Activated CD8-positive, alpha-beta memory T cell treated with anti-CD3 and anti-CD28 coated beads for 48 hours (primary cell): ENCODE results near the gene ZNF653.

ENCODE experiments used
- DNase-seq, 3 experiments: peaks; one replicate each; pipeline ENCODE4 v3.0.0-alpha.2; 2020; ENCODE audit warnings: low read depth in 2 of 3, low spot score in 2 of 3

The ZNF653 gene, protein sequence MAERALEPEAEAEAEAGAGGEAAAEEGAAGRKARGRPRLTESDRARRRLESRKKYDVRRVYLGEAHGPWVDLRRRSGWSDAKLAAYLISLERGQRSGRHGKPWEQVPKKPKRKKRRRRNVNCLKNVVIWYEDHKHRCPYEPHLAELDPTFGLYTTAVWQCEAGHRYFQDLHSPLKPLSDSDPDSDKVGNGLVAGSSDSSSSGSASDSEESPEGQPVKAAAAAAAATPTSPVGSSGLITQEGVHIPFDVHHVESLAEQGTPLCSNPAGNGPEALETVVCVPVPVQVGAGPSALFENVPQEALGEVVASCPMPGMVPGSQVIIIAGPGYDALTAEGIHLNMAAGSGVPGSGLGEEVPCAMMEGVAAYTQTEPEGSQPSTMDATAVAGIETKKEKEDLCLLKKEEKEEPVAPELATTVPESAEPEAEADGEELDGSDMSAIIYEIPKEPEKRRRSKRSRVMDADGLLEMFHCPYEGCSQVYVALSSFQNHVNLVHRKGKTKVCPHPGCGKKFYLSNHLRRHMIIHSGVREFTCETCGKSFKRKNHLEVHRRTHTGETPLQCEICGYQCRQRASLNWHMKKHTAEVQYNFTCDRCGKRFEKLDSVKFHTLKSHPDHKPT

DNA sequence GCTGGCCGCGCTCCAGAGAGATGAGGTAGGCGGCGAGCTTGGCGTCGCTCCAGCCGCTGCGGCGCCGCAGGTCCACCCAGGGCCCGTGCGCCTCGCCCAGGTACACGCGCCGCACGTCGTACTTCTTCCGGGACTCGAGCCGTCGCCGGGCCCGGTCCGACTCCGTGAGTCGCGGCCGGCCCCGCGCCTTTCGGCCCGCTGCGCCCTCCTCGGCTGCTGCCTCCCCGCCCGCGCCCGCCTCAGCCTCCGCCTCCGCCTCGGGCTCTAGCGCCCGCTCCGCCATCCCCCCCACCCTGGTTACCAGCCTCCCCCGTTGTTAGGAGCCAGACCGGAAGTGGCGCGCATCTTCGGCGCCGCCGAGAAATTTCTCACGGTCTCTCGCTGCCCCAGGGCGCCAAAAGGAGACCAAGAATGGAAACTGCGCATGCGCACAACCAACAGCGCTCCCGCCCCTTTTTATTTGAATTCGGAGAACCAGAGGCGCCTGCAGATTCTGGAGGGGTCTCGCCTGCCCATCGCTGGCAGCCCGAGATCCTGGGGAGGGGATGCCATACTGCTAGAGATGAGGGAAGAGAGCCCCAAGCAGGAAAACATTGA is at the start of gene ZNF653:
TSS of gene ZNF653 (minus strand) at position 336 of the 597 bp plus-strand sequence. CDS start at position 283, 53 bp downstream.
- DNase-seq, result peak; percentile 87 to 93 (median 87)

DNA sequence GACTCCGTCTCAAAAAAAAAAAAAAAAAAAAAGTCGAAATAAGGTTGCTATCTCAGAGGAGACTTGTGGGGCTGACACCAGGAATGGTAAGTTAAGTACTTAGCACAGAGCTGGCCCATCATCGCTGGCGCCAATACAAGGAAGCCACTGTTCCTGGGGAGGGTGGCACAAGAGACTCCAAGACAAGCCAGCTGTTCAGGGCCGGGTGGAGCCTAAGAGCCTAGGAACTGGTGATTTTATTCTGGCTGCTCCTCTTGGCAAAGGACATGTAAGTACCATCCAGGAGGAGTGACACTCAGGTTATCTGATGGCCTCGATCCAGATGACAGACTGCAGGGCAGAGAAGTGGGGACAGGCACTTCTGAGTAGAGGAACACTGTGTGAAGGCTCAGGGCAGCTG is 49.6 kb upstream of the ZNF653 start:
- DNase-seq, result no peak

DNA sequence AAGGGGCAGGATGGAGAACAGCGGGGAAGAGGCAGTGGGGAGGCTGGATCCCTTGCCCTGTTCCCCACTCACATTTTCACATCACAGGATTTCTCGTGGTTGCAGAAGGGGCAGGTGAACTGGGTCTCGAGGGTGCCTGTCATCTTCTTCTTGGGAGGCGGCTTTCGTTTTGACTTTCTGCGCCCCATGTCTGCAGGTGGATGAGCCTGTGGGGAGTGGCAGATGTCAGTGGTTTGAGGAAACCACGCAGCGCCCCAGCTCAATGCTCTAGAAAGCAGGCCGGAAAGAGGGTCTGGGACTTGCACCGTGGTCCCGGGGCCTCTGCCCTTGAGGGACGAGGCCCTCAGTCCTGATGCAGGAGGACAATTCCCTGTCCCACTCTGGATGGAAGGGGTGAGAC is 48.5 kb upstream of the ZNF653 start:
- no peak for DNase-seq

DNA sequence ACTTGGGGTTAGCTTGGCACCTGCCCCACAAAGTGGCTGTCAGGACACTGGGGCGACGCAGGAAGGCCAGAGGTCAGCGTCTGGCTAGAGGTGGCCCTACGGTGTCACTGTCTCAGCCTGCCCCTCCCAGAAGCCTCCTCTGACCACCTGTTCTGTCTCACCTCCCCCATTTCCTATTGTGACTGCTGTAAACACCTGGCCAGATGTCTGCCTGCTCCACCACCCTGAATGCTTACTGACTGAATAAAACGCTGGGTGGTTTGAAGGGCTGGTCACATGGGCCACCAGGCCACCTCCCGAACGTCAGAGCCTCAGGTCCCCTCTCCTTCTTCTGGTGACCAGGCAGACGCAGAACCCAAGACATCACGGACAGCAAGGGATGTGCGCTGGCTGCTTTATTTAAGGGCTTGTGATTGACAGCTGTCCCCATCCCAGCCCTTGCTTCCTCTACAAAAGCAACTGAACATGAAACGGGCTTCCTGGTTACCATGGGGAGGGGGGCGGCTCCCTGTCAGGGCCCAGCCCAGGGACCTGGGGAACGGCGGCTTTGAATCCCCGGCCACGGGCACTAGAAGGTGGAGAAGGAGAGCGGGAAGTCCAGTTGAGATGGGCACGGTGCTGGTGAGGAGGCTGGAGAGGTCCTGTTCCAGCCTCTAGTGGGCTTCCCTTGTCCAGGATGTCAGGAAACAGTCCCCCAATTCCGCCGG is 47.2 kb upstream of the ZNF653 start:
- DNase-seq, result no peak

DNA sequence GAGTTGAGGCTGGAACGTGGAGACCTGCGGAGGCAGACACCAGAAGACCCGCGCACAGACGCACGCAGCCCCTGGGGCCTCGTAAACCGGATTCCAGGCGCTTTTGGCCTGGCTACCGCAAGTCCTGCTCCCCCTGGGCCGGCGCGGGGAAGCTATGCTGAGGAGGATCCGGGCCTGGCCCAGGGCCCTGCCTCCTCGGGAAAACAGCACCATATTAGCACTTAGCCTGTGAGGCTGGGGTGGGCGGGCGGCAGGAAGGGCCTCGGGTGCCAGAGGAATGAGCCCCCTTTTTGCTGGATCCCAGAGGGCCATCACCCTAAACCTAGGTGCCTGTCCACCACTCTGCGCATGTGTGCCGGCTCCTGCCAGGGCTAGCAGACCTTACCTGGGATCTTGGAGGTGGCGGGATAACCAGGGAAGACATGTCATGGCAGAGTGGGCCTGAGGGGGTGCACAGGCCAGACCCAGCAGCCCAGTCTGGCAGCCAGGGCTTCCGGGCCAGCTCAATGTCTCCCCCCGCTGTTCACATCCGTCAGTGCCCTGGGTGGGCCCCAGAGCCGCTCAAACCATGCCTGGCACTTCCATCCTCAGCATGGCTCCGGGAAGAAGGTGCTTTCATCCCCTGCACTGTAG is 46.1 kb upstream of the ZNF653 start:
- DNase-seq, result no peak

DNA sequence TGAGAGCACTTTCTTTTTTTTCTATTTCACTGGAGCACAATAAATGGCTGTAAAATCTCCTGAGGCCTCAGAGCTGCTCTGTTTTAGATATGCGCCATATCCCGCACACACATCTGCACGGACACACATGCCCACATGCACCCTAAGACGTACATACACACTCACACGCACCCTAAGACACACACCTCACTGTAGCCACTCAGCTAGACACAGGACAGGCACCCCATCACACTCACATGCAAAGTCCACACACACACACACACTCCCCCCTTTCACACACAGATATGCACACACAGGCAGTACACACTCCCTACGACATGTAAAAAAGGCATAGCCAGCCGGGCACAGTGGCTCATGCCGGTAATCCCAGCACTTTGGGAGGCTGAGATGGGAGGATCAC is 44.6 kb upstream of the ZNF653 start:
- DNase-seq, result no peak

DNA sequence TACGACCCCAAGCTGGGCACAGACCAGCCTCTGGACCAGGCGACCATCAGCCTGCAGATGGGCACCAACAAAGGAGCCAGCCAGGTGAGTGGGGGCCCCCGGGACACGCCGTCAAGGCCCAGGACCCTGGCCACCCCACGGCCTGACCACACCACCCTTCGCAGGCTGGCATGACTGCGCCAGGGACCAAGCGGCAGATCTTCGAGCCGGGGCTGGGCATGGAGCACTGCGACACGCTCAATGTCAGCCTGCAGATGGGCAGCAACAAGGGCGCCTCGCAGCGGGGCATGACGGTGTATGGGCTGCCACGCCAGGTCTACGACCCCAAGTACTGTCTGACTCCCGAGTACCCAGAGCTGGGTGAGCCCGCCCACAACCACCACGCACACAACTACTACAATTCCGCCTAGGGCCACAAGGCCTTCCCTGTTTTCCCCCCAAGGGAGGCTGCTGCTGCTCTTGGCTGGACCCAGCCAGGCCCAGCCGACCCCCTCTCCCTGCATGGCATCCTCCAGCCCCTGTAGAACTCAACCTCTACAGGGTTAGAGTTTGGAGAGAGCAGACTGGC is 43.8 kb upstream of the ZNF653 start:
- no peak for DNase-seq

DNA sequence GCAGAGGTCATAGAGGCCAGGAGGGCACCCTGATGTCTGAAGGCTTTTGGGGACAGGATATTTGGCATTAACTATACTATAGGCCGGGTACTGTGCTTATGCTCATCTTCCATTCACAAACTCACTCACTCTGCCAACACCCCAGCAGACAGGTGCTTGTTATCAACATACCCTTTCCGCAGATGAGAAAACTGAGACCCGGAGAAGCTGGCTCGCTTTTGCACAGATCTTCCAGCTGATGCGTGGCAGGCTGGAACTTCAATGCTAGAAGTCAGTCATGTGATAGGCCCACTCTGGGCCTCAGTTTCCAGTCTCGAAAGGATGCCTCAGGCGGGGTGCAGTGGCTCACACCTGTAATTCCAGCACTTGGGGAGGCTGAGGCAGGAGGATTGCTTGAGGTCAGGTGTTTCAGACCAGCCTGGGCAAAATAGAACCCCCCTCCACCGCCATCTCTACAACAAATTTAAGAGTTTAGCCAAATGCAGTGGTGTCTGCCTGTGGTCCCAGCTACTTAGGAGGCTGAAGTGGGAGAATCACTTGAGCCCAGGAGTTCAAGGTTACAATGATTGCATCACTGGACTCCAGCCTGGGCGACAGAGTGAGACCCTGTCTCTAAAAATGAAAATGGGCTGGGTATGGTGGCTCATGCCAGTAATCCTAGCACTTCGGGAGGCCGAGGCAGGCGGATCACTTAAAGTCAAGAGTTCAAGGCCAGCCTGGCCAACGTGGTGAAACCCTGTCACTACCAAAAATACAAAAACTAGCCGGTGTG is 42.5 kb upstream of the ZNF653 start:
- no peak for DNase-seq

DNA sequence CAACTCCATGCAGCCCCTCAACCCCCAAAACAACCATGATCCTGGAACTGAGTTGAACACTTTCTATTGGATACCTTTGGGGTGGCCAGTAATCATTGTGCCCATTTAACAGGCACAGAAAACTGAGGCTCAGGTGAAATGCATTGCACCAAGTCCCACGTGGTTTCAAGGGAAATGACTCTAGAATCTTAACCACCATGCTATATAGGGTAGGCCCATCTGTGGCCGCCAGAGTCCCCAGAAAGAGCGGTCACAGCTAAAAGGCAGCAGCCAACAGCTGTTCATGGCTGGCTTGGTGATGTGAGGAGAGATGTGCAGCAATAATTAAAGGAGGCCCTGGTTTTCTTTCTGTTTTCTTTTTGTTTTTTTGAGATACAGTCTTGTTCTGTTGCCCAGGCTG is 35.6 kb upstream of the ZNF653 start:
- no peak for DNase-seq

DNA sequence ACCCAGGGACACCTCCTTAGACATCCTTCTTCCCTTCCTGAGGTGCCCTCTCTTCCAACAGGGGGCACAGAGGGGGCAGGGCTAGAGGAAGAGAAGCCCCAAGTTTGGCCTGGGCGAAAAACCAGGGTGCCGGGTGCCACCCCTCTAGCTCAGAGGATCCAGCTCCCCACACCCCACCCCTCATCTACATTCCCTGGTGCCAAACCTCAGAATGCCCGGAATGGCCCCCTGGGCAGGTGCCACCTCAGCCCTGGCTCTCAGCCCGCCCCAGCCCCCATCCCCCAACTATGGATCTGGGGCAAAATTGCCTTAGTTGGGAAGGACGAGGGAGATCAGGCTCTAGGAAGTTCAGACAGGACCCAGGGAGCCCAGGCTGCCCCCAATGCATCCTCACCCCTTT is 35.0 kb upstream of the ZNF653 start:
- no peak for DNase-seq

DNA sequence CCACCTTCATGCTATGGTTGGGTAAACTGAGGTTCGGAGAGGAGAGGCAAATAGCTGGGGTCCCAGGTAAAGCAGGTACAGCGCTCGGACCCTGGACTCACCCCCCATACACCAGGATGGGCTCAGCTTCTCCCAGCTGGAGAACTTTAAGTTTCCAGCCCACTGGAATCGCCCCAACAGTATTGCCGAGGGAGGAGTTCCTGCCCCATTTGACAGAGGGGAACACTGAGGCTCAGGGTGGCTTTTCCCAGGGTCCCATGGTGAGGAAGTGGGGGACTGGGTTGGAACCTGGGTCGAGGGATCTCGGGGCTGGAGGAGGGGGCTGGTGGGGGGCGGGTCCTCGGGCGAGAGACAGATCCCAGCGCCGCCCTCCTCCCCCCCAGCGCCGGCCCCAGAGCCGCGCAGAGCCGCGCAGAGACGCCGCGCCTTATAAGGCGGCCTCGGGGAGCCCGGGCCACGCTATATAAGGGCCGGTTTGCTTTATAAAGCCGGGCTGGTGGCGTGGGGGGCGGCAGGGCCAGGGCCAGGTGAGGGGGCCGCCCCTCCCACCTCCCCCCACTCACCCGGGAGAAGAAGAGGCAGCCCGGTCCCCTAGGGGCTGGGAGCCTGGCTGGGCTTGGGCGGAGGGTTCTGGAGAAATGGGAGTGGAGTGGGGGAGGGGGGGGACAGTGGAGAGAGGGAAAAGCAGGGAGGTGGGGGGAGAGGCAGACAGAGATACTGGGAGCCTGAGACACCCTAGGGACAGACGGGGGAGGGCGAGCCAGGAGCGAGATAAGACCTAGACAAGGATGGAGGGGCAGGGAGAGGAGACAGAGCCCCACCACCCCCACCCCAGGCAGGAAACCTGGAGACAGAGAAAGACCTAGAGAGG is 34.1 kb upstream of the ZNF653 start:
- no peak for DNase-seq

DNA sequence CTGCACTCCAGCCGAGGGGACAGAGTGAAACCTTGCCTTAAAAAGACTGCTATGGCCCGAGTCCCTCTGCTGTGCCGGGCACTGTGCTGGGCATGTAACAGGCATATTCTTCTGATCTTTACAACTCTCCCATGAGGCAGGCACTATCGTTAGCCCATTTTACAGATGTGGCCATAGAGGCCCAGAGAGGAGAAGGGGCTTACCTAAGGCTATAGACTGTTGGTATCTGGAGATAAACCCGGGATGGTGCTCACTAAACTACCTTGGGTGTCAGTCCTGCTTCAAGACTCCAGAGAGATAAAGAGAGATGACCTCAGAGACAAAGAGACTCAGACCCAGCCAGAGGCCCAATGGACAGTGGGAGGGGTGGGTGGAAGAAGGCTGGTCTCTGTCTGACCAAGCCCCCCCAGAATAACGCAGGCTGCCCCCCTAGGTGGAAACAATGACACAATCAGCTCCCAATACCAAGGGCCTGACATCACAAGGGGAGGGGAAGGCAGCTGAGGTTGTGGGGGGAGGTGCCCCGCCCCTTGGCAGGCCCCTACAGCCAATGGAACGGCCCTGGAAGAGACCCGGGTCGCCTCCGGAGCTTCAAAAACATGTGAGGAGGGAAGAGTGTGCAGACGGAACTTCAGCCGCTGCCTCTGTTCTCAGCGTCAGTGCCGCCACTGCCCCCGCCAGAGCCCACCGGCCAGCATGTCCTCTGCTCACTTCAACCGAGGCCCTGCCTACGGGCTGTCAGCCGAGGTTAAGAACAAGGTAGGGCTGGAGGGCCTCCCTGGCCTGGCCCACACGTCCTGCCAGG is 32.8 kb upstream of the ZNF653 start, which contains the start of gene CNN1:
TSS of gene CNN1 (plus strand) at position 620 of the 805 bp plus-strand sequence. CDS start at position 697, 77 bp downstream.
- DNase-seq, result no peak

DNA sequence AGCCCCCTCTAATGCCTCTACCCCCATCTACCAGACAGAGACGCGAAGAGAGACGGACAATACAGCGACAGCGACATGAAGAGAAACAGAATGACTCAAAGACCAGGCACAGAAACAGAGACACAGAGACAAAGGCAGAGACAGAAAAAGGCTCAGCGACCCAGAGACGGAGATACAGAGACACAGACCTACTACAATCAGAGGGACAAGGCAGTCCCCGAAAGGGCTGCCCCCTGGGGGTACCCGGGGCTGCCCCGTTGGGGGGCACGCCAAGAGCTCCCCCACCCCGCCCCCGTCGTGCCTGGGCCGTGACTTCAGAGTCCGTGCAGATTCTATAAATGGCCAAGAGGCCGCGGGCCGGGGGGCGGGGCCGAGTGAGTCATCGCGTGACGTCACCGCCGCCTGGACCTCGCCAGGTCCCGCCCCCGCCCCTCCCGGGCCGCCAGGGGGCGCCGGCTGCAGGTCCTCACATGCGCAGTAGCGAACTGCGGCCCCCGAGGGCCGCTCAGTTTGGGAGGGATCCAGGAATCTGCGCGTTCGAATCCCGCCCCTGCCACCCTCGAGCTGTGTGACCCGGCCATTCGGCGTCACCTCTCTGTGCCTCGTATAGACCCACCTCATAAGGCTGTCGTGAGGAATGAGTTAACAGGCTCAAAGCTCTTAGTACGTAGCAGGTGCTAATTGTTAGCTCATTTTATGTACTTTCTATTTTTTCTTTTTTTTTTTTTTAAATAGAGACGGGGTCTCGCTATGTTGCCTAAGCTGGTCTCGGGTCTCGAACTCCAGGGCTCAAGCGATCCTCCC is 30.4 kb upstream of the ZNF653 start:
- peak; percentile 74 to 89 (median 78) for DNase-seq

DNA sequence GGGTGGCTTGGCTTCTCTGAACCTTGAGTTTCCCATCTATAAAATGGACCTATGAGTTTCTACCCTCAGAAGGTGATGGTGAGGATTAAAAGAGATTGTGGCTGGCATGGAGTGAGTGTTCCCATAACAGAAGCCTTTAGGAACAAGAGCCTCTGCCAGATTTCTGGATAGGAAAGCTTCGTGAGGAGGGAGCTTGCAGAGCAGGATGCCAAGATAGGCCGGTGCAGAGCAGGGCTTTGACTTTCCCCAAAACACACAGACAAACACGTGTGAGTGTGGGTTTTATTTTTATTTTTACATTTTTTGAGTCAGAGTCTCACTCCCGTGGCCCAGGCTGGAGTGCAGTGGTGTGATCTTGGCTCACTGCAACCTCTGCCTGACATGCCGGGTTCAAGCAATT is 29.3 kb upstream of the ZNF653 start:
- DNase-seq, result no peak

DNA sequence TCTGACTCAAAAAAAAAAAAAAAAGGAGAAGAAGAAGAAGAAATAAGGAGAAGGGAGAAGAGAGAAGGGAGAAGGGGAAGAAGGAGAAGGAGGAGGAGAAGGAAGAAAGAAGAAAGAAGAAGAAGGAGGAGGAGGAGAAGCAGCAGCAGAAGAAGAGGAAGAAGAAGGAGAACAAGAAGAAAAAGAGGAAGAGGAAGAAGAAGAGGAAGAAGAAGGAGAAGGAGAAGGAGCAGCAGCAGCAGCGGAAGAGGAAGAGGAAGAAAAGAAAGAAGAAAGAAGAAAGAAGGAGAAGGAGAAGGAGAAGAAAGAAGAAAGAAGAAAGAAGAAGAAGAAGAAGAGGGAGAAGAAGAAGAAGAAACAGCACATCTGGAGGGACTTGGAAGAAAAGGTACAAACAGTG is 28.9 kb upstream of the ZNF653 start:
- no peak for DNase-seq

DNA sequence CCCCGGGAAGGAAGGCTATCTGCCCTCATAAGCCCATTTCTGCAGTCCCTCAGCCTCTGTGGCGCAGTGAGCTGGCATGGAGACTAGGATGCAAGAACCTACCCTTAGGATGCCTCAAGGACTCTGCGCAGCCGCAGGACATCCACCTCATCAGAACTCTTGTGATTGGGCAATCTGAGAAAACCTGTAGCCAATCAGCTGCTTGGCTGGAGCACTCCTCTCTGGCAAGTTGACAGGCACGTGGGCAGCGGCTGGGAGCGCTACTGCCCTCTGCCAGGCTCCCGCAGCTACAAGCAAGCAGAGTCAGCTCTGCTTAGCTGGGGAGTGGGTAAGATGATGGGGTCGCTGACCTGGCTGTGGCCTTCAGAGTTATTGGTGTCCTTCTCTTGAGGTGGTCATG is 24.8 kb upstream of the ZNF653 start:
- peak in 1 of 3 experiments; percentile 23 for DNase-seq

DNA sequence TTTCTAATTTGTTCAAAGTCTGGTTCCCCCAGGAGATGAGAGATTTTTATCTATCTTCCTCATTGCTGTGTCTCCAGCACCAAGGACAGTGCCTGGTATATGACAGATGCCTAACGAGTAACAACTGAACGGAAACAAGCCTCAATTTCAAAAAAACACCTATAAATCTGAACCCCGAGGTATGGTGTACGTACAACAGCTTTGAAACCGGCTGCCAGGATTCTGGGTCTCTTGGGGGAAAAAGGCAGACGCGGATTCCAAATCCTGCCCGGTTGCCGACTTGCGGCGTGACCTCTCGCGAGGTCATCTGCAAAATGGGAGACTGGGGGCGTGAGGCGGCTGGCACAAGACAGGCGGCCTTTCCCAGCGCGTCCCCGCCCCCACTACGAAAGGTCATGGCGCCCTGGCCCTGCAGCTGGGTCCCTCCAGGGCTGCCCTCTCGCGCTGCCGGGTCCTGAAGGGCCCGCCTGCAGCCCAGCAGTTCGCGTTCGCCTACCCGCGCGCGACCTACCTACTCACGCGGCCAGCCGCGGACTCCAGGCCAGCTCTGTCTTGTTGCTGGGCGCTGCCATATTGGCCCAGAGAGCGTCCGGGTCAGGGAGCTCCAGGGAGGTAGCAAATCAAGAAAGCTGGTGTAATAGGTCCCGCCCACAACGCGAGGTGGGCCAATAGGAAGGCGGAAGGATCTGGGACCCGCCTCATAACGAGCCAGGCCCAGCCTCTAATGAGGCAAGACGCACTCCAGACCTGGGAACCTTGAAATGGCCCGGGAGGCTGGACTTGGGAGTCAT is 23.1 kb upstream of the ZNF653 start, which contains the start of gene ECSIT:
TSS of gene ECSIT (minus strand) at position 584 of the 791 bp plus-strand sequence. CDS start 9,964 bp downstream, outside the sequence.
- DNase-seq, result peak; percentile 77 to 82 (median 81)
